ENCODE measurements around the gene CETN1. TPM values are rescaled to one million over a fixed set of nuclear protein-coding genes. Genes with fewer than 3 reads are reported as not detected.

The CETN1 gene
- total RNA-seq, 6 donors from 2014 or later: not detected

DNA sequence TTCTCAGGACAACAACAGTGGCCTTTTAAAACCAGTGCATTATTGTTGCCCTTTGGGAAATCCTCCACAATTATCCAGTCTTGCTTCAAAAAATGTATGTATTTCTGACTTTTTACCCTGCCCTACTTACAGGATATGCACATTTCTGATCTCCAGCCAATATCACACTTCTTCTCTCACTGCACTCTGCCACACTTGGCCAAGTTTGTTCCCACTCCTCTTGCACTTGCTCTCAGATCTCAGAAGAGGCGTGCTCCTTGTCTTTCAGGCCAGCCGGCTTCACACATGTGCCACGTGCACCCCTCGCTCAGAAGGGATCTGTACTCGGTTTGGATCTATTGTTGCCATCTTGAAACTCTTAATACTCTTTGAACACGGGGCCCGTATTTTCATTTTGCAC lies 32.0 kb downstream of the CETN1 start:
- 75 to 89% methylated on average over 7 of the region's 7 CpGs for WGBS, 2 donors
- TF ChIP-seq EP300 (IDR thresholded peaks at IDR 0.05) (no peak), POLR2AphosphoS5 (IDR thresholded peaks at IDR 0.05) (no peak), POLR2A (IDR thresholded peaks at IDR 0.05) (no peak)
- TF ChIP-seq, protein P1, sequence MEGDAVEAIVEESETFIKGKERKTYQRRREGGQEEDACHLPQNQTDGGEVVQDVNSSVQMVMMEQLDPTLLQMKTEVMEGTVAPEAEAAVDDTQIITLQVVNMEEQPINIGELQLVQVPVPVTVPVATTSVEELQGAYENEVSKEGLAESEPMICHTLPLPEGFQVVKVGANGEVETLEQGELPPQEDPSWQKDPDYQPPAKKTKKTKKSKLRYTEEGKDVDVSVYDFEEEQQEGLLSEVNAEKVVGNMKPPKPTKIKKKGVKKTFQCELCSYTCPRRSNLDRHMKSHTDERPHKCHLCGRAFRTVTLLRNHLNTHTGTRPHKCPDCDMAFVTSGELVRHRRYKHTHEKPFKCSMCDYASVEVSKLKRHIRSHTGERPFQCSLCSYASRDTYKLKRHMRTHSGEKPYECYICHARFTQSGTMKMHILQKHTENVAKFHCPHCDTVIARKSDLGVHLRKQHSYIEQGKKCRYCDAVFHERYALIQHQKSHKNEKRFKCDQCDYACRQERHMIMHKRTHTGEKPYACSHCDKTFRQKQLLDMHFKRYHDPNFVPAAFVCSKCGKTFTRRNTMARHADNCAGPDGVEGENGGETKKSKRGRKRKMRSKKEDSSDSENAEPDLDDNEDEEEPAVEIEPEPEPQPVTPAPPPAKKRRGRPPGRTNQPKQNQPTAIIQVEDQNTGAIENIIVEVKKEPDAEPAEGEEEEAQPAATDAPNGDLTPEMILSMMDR (IDR thresholded peaks at IDR 0.05): no peak
- no peaks in the 10 kb centered on the region for H3K36me3 ChIP-seq
- H3K9me3 ChIP-seq: no peaks in the 10 kb centered on the region
- no peak for ATAC-seq (ENCODE audit: low FRiP score in 2 of 2)
- peaks cover 0 to 11% (median 7%) of the 10 kb centered on the region in 4 donors for H3K4me1 ChIP-seq
- no peaks in the 10 kb centered on the region for H3K27me3 ChIP-seq
- H3K4me3 ChIP-seq: no peak overlapping the region
- DNase-seq: peak in 1 of 2 donors; percentile 9
- no peak overlapping the region for H3K27ac ChIP-seq

DNA sequence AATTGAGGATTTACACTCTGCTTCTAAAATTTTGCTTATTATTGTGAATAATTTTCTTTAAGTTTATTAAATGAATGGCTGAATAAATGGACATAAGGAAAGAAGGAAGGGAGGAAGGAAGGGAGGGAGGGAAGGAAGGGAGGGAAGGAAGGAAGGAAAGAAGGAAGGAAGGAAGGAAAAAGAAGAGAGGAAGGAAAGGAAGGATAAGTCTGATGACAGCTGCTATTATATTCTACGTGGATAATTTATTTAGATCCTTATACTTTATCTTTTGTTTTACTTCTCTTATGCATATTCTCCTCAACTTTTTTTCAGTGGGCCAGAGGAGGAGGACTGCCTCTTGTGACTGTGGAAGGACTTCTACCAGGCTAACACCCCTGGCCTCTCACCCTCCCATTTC lies 34.0 kb downstream of the CETN1 start:
- DNase-seq (no peak), ATAC-seq (ENCODE audit: low FRiP score in 2 of 2) (no peak)
- TF ChIP-seq EP300 (IDR thresholded peaks at IDR 0.05) (no peak), POLR2A (IDR thresholded peaks at IDR 0.05) (no peak), POLR2AphosphoS5 (IDR thresholded peaks at IDR 0.05) (no peak)
- TF ChIP-seq, protein P1 (IDR thresholded peaks at IDR 0.05): no peak
- Histone ChIP-seq H3K36me3 (no peaks in the 10 kb centered on the region), H3K4me1 (peaks cover 0 to 11% (median 7%) of the 10 kb centered on the region in 4 donors), H3K4me3 (no peak overlapping the region), H3K27me3 (peaks cover 0 to 2% (median 0%) of the 10 kb centered on the region in 4 donors), H3K9me3 (no peaks in the 10 kb centered on the region), H3K27ac (peak overlapping the region in 2 of 4 donors; percentile 1 to 35)
- 48 to 69% methylated on average over 1 of the region's 1 CpG for WGBS, 2 donors

DNA sequence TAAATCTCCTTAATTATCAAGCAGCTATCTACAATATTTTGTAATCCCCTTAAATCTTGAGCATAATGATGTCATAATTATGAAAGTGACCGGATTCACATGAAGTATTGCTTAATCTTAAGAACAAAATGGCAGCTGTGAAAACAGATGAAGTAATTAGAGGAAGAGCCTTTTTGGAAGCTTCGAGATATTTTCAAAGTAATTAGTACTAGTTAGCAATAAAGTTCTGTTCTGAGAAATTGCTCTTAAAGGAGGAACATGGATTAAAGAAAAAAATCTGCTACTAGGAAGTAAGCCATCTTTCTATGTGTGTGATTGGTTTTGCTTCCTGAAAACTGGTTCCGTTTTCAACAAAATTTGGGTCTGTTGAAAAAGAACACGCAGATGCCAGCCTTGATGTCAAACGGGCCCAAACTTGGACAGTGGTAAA lies 34.9 kb downstream of the CETN1 start:
- Histone ChIP-seq H3K4me3 (no peak overlapping the region), H3K27me3 (peaks cover 0 to 3% (median 0%) of the 10 kb centered on the region in 4 donors), H3K4me1 (peaks cover 0 to 11% (median 7%) of the 10 kb centered on the region in 4 donors), H3K27ac (peak overlapping the region; percentile 19 to 73 (median 61)), H3K9me3 (no peaks in the 10 kb centered on the region), H3K36me3 (no peaks in the 10 kb centered on the region)
- TF ChIP-seq, protein P1 (IDR thresholded peaks at IDR 0.05): no peak
- TF ChIP-seq EP300 (IDR thresholded peaks at IDR 0.05): peak in 2 of 4 donors; percentile 4 to 33
- ATAC-seq (ENCODE audit: low FRiP score in 2 of 2) (peak in 1 of 2 donors; percentile 78), DNase-seq (no peak)
- 61 to 69% methylated on average over 5 of the region's 5 CpGs for WGBS, 2 donors

DNA sequence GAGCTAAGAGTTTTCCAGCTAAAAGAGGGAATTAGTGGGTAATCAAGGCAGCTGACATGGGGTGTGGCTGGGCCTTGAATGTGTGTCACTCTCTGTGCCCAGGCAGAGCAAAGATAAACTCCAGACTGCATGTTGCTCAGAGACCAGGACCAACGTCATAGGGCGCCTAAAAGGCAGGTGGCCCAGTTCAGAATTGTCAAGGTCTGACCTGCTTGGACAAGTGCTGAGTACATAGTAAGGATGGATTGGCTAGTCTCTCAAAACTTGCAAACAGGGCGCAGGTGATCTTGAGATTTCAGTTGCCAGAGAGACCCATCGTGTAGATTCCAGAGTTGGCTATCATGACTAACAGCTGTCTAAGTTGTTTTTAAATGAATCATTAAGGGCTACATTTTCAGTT lies 35.6 kb downstream of the CETN1 start:
- 59 to 63% methylated on average over 4 of the region's 4 CpGs for WGBS, 2 donors
- peak overlapping the region; percentile 19 to 73 (median 61) for H3K27ac ChIP-seq
- peak; percentile 63 to 73 for ATAC-seq (ENCODE audit: low FRiP score in 2 of 2)
- H3K9me3 ChIP-seq: no peaks in the 10 kb centered on the region
- H3K27me3 ChIP-seq: peaks cover 0 to 3% (median 0%) of the 10 kb centered on the region in 4 donors
- peak in 1 of 2 donors; percentile 62 for DNase-seq
- H3K4me3 ChIP-seq: no peak overlapping the region
- H3K36me3 ChIP-seq: no peaks in the 10 kb centered on the region
- H3K4me1 ChIP-seq: peaks cover 0 to 11% (median 7%) of the 10 kb centered on the region in 4 donors
- no peak for TF ChIP-seq EP300 (IDR thresholded peaks at IDR 0.05)
- no peak for TF ChIP-seq POLR2A (IDR thresholded peaks at IDR 0.05)
- TF ChIP-seq, protein P1 (IDR thresholded peaks at IDR 0.05): no peak
- TF ChIP-seq POLR2AphosphoS5 (IDR thresholded peaks at IDR 0.05): no peak

DNA sequence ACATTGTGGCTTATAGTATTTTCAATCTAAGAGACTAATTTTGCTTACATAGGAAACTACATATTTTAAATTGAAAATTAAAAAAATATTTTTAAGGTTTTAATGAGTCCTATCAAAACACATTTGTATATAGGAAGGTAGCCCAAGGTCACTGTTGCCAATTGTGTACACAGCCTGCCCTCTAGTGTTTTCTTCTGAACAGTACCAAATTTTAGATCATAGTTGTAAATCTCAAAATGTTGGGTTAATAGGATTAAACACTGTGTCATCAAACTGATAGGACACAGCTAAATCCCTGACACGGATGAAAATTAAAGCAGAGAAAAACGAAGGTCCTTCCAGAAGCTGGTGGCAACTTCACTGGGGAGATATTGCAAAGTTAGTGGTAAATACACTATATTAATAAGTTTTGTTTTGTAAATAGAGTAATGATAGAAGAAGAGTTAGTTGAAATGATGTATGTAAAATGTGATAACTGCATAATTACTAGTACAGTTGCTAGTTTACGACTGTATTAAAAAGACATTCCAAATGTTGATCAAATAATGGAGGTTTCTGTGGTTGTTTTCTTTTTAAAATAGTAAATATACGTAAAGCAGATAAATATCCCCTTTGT lies 36.3 kb downstream of the CETN1 start:
- Histone ChIP-seq H3K27ac (no peak overlapping the region), H3K36me3 (no peaks in the 10 kb centered on the region), H3K4me1 (peaks cover 0 to 11% (median 7%) of the 10 kb centered on the region in 4 donors), H3K9me3 (no peaks in the 10 kb centered on the region), H3K27me3 (peaks cover 0 to 3% (median 0%) of the 10 kb centered on the region in 4 donors), H3K4me3 (no peak overlapping the region)
- TF ChIP-seq POLR2A (IDR thresholded peaks at IDR 0.05): no peak
- no peak for TF ChIP-seq POLR2AphosphoS5 (IDR thresholded peaks at IDR 0.05)
- TF ChIP-seq, protein P1 (IDR thresholded peaks at IDR 0.05): peak in 5 of 6 experiments; percentile 36 to 64 (median 44)
- DNase-seq (no peak), ATAC-seq (ENCODE audit: low FRiP score in 2 of 2) (peak in 1 of 2 donors; percentile 83)
- WGBS, 2 donors: 39 to 42% methylated on average over 4 of the region's 4 CpGs
